Liver (tissue), 9 donors: Measurements from ENCODE around the gene RYR1. TPM values are rescaled to one million over a fixed set of nuclear protein-coding genes. Genes with fewer than 3 reads are reported as not detected.

ENCODE experiments used
- DNase-seq: peaks from one replicate; pipeline ENCODE4 v3.0.0-alpha.2; 2017; ENCODE audit warnings: low spot score
- H3K27ac ChIP-seq, 2 donors: one replicate each; pipeline ENCODE4 v1.7.0; 2013; ENCODE audit warnings: inconsistent platforms in 2 of 2, low read length in 2 of 2, control low read depth in 1 of 2, low read depth in 1 of 2, mild to moderate bottlenecking in 1 of 2
- H3K27me3 ChIP-seq, 4 donors: one replicate each; pipeline versions ENCODE4 v1.6.1 to v1.7.0; 2013; ENCODE audit warnings: low read length in 3 of 4, inconsistent platforms in 1 of 4, mild to moderate bottlenecking in 1 of 4, moderate library complexity in 1 of 4; ENCODE audit not compliant: control insufficient read depth in 4 of 4, insufficient read depth in 4 of 4
- H3K36me3 ChIP-seq, 4 donors: one replicate each; pipeline versions ENCODE4 v1.6.1 to v1.7.0; 2013; ENCODE audit warnings: low read length in 3 of 4, mild to moderate bottlenecking in 3 of 4, low read depth in 1 of 4, moderate library complexity in 1 of 4; ENCODE audit not compliant: control insufficient read depth in 4 of 4, insufficient read depth in 3 of 4
- H3K4me1 ChIP-seq, 4 donors: one replicate each; pipeline versions ENCODE4 v1.6.1 to v1.7.0; 2013; ENCODE audit warnings: low read length in 3 of 4, mild to moderate bottlenecking in 3 of 4, moderate library complexity in 1 of 4; ENCODE audit not compliant: control insufficient read depth in 4 of 4, insufficient read depth in 4 of 4
- H3K4me3 ChIP-seq, 3 donors: one replicate each; pipeline versions ENCODE4 v1.6.1 to v1.7.0; 2013; ENCODE audit warnings: low read length in 3 of 3, control low read depth in 1 of 3, low read depth in 1 of 3, mild to moderate bottlenecking in 1 of 3
- H3K9ac ChIP-seq, 2 donors: one replicate each; pipeline ENCODE4 v1.7.0; 2013; ENCODE audit warnings: low read length in 2 of 2, mild to moderate bottlenecking in 2 of 2, moderate library complexity in 2 of 2, control low read depth in 1 of 2, low read depth in 1 of 2
- H3K9me3 ChIP-seq, 4 donors: one replicate each; pipeline versions ENCODE4 v1.6.1 to v1.7.0; 2013; ENCODE audit warnings: low read length in 3 of 4; ENCODE audit not compliant: control insufficient read depth in 4 of 4
- EGR1 ChIP-seq, 2 donors: IDR thresholded peaks; 2 replicates each; pipeline ENCODE4 v1.6.1; 2016 to 2018; ENCODE audit warnings: antibody characterized with exemption in 2 of 2, low read depth in 2 of 2
- FOXA1 ChIP-seq: IDR thresholded peaks from 2 replicates; pipeline ENCODE4 v1.6.1; 2016; ENCODE audit warnings: antibody characterized with exemption
- FOXA2 ChIP-seq: IDR thresholded peaks from 2 replicates; pipeline ENCODE4 v1.6.1; 2016; ENCODE audit warnings: antibody characterized with exemption
- GABPA ChIP-seq, 2 donors: IDR thresholded peaks in 1 of 2; conservative IDR thresholded peaks in 1 of 2; 2 replicates each; pipeline ENCODE4 v1.6.1; 2016; ENCODE audit warnings: antibody characterized with exemption in 2 of 2, mild to moderate bottlenecking in 1 of 2, moderate library complexity in 1 of 2
- HNF4A ChIP-seq, 2 donors: conservative IDR thresholded peaks; 2 replicates each; pipeline ENCODE4 v1.6.1; 2016; ENCODE audit warnings: antibody characterized with exemption in 2 of 2, mild to moderate bottlenecking in 2 of 2
- HNF4G ChIP-seq: IDR thresholded peaks from 2 replicates; pipeline ENCODE4 v1.6.1; 2016; ENCODE audit warnings: antibody characterized with exemption
- JUND ChIP-seq, 2 donors: IDR thresholded peaks; 2 replicates each; pipeline ENCODE4 v1.6.1; 2016; ENCODE audit warnings: antibody characterized with exemption in 2 of 2
- NR2F2 ChIP-seq: IDR thresholded peaks from 2 replicates; pipeline ENCODE4 v1.6.1; 2016; ENCODE audit warnings: antibody characterized with exemption
- RAD21 ChIP-seq, 2 donors: IDR thresholded peaks; 2 replicates each; pipeline ENCODE4 v1.6.1; 2016; ENCODE audit warnings: antibody characterized with exemption in 2 of 2, mild to moderate bottlenecking in 2 of 2
- RXRA ChIP-seq, 2 donors: IDR thresholded peaks; 2 replicates each; pipeline ENCODE4 v1.6.1; 2017 to 2018; ENCODE audit warnings: antibody characterized with exemption in 2 of 2, mild to moderate bottlenecking in 1 of 2
- SP1 ChIP-seq: IDR thresholded peaks from 2 replicates; pipeline ENCODE4 v1.6.1; 2018; ENCODE audit warnings: antibody characterized with exemption, mild to moderate bottlenecking
- TAF1 ChIP-seq: conservative IDR thresholded peaks from 2 replicates; pipeline ENCODE4 v1.6.1; 2016; ENCODE audit warnings: antibody characterized with exemption, mild to moderate bottlenecking
- YY1 ChIP-seq: IDR thresholded peaks from 2 replicates; pipeline ENCODE4 v1.6.1; 2016; ENCODE audit warnings: antibody characterized with exemption, mild to moderate bottlenecking
- WGBS: extraction: QIAGEN DNeasy Blood & Tissue Kit; methylation state at CpG from one replicate; pipeline ENCODE4 v1.1.7; 2013; 5-methylcytosine and 5-hydroxymethylcytosine counted together
- polyA plus RNA-seq, 2 donors: library from polyadenylated mRNA; stranded (reverse) in 1 of 2; unstranded in 1 of 2; fragments of 200-250 nt in 1 of 2; fragments of >200 nt in 1 of 2; fragmentation: Nextera tagmentation in 1 of 2; extraction: Ambion mirVana in 1 of 2; gene quantifications; one replicate each; pipeline versions ENCODE4 v1.2.1 to v1.2.3, GENCODE V29; 2013 to 2015
- total RNA-seq, 2 donors: library from RNA; depleted of rRNA; stranded (reverse); fragments of >200 nt; gene quantifications; one replicate each; pipeline ENCODE4 v1.2.3, GENCODE V29; 2014
- TF ChIP-seq, protein P1 (sequence below): IDR thresholded peaks from 2 replicates; pipeline ENCODE4 v1.6.1; 2016; ENCODE audit warnings: antibody characterized with exemption
- TF ChIP-seq, protein P2 (sequence below): IDR thresholded peaks from 2 replicates; pipeline ENCODE4 v1.6.1; 2016; ENCODE audit warnings: antibody characterized with exemption, mild to moderate bottlenecking
- TF ChIP-seq, protein P3 (sequence below): fragments of 150-350 bp; IDR thresholded peaks from 2 replicates; pipeline ENCODE4 v1.5.1; 2017; ENCODE audit warnings: improper control_type of control experiment, low read depth, low read length; ENCODE audit not compliant: missing input control
- TF ChIP-seq, protein P4 (sequence below): IDR thresholded peaks from 2 replicates; pipeline ENCODE4 v1.6.1; 2016; ENCODE audit warnings: antibody characterized with exemption
- TF ChIP-seq, protein P5 (sequence below): IDR thresholded peaks from 2 replicates; pipeline ENCODE4 v1.6.1; 2016; ENCODE audit warnings: antibody characterized with exemption
- donor health status: healthy.
- donor health status: healthy.
- donor health status: healthy.
- donor health status: healthy.
- donor health status: healthy.

Gene RYR1
- total and polyA plus RNA-seq, 4 donors: 0.01 to 0.70 (median 0.29) TPM

DNA sequence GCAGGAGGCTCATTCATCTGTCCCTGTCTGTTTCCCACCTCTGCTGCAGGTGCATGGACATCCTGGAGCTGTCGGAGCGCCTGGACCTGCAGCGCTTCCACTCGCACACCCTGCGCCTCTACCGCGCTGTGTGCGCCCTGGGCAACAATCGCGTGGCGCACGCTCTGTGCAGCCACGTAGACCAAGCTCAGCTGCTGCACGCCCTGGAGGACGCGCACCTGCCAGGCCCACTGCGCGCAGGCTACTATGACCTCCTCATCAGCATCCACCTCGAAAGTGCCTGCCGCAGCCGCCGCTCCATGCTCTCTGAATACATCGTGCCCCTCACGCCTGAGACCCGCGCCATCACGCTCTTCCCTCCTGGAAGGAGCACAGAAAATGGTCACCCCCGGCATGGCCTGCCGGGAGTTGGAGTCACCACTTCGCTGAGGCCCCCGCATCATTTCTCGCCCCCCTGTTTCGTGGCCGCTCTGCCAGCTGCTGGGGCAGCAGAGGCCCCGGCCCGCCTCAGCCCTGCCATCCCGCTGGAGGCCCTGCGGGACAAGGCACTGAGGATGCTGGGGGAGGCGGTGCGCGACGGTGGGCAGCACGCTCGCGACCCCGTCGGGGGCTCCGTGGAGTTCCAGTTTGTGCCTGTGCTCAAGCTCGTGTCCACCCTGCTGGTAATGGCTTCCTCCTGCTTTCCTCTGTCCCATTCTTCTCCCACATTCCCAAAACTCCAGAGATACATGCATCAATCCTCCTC lies 52.2 kb downstream of the RYR1 start:
- 93% methylated on average over 49 of the region's 49 CpGs for whole genome bisulfite sequencing
- no peak for TF ChIP-seq FOXA2
- TF ChIP-seq HNF4G: no peak
- no peak for TF ChIP-seq RXRA (IDR thresholded peaks at IDR 0.05)

DNA sequence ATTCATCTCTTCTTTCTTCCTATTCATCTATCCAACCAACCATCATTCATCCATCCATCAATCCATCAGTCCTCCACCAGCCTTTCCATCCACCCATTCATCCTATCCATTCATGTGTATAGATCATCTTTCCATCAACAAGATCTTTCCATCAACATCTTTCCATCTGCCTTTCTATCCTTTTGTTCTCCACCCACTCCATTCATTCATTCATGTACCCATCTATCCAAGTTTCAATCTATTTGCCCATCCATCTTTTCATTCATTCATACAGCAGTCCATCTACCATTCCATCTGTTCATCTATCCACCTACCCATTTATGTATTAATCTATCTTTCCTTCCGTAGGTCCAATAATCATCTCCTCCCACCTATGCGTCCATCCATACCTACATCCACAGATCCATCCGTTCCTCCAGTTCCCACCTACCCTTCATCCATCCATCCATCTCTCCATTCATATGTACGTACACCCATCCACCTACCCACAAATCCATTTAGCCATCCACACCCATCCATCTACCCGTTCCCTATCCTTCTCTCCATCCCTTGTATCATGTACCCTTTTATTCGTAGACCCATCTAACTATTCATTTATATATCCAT lies 53.3 kb downstream of the RYR1 start:
- Histone ChIP-seq H3K9me3 (peaks cover 1 to 7% (median 3%) of the 10 kb centered on the region in 4 donors), H3K4me3 (no peak overlapping the region), H3K9ac (no peak overlapping the region), H3K27ac (no peak overlapping the region), H3K36me3 (no peaks in the 10 kb centered on the region), H3K27me3 (peaks cover 0 to 2% (median 0%) of the 10 kb centered on the region in 4 donors), H3K4me1 (no peaks in the 10 kb centered on the region)
- no peak for DNase-seq
- WGBS: 85% methylated on average over 6 of the region's 6 CpGs
- TF ChIP-seq JUND (IDR thresholded peaks at IDR 0.05): no peak
- no peak for TF ChIP-seq TAF1
- TF ChIP-seq HNF4A (conservative IDR thresholded peaks at IDR 0.05): no peak
- no peak for TF ChIP-seq SP1
- TF ChIP-seq, protein P1, sequence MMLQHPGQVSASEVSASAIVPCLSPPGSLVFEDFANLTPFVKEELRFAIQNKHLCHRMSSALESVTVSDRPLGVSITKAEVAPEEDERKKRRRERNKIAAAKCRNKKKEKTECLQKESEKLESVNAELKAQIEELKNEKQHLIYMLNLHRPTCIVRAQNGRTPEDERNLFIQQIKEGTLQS: no peak
- no peak for TF ChIP-seq EGR1 (IDR thresholded peaks at IDR 0.05; ENCODE audit: low read depth in 2 of 2)
- TF ChIP-seq RAD21 (IDR thresholded peaks at IDR 0.05): no peak
- TF ChIP-seq, protein P2, sequence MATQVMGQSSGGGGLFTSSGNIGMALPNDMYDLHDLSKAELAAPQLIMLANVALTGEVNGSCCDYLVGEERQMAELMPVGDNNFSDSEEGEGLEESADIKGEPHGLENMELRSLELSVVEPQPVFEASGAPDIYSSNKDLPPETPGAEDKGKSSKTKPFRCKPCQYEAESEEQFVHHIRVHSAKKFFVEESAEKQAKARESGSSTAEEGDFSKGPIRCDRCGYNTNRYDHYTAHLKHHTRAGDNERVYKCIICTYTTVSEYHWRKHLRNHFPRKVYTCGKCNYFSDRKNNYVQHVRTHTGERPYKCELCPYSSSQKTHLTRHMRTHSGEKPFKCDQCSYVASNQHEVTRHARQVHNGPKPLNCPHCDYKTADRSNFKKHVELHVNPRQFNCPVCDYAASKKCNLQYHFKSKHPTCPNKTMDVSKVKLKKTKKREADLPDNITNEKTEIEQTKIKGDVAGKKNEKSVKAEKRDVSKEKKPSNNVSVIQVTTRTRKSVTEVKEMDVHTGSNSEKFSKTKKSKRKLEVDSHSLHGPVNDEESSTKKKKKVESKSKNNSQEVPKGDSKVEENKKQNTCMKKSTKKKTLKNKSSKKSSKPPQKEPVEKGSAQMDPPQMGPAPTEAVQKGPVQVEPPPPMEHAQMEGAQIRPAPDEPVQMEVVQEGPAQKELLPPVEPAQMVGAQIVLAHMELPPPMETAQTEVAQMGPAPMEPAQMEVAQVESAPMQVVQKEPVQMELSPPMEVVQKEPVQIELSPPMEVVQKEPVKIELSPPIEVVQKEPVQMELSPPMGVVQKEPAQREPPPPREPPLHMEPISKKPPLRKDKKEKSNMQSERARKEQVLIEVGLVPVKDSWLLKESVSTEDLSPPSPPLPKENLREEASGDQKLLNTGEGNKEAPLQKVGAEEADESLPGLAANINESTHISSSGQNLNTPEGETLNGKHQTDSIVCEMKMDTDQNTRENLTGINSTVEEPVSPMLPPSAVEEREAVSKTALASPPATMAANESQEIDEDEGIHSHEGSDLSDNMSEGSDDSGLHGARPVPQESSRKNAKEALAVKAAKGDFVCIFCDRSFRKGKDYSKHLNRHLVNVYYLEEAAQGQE: no peak
- TF ChIP-seq, protein P3, sequence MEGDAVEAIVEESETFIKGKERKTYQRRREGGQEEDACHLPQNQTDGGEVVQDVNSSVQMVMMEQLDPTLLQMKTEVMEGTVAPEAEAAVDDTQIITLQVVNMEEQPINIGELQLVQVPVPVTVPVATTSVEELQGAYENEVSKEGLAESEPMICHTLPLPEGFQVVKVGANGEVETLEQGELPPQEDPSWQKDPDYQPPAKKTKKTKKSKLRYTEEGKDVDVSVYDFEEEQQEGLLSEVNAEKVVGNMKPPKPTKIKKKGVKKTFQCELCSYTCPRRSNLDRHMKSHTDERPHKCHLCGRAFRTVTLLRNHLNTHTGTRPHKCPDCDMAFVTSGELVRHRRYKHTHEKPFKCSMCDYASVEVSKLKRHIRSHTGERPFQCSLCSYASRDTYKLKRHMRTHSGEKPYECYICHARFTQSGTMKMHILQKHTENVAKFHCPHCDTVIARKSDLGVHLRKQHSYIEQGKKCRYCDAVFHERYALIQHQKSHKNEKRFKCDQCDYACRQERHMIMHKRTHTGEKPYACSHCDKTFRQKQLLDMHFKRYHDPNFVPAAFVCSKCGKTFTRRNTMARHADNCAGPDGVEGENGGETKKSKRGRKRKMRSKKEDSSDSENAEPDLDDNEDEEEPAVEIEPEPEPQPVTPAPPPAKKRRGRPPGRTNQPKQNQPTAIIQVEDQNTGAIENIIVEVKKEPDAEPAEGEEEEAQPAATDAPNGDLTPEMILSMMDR: no peak
- no peak for TF ChIP-seq YY1
- no peak for TF ChIP-seq NR2F2
- no peak for TF ChIP-seq FOXA1
- TF ChIP-seq HNF4G: no peak
- TF ChIP-seq RXRA (IDR thresholded peaks at IDR 0.05): no peak
- no peak for TF ChIP-seq GABPA (IDR thresholded peaks at IDR 0.05 in 1 of 2, conservative IDR thresholded peaks at IDR 0.05 in 1 of 2)
- TF ChIP-seq, protein P4, sequence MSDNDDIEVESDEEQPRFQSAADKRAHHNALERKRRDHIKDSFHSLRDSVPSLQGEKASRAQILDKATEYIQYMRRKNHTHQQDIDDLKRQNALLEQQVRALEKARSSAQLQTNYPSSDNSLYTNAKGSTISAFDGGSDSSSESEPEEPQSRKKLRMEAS: no peak
- TF ChIP-seq, protein P5, sequence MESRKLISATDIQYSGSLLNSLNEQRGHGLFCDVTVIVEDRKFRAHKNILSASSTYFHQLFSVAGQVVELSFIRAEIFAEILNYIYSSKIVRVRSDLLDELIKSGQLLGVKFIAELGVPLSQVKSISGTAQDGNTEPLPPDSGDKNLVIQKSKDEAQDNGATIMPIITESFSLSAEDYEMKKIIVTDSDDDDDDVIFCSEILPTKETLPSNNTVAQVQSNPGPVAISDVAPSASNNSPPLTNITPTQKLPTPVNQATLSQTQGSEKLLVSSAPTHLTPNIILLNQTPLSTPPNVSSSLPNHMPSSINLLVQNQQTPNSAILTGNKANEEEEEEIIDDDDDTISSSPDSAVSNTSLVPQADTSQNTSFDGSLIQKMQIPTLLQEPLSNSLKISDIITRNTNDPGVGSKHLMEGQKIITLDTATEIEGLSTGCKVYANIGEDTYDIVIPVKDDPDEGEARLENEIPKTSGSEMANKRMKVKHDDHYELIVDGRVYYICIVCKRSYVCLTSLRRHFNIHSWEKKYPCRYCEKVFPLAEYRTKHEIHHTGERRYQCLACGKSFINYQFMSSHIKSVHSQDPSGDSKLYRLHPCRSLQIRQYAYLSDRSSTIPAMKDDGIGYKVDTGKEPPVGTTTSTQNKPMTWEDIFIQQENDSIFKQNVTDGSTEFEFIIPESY: no peak
- TF ChIP-seq FOXA2: no peak

More for the DNA sequence above, 52.2 kb downstream of the RYR1 start:
- H3K4me3 ChIP-seq: no peak overlapping the region
- no peak for DNase-seq
- no peak overlapping the region for H3K27ac ChIP-seq
- no peaks in the 10 kb centered on the region for H3K4me1 ChIP-seq
- no peaks in the 10 kb centered on the region for H3K36me3 ChIP-seq
- H3K9ac ChIP-seq: no peak overlapping the region
- peaks cover 0 to 2% (median 0%) of the 10 kb centered on the region in 4 donors for H3K27me3 ChIP-seq
- peaks cover 1 to 2% (median 1%) of the 10 kb centered on the region in 4 donors for H3K9me3 ChIP-seq
